Glomerular visceral epithelial cell (primary cell): Measurements from ENCODE around the gene LAIR2.
"Not testable (repeated sequence)": the region's sequence is repeated elsewhere in the genome, so short reads cannot be mapped to it uniquely, and the experiment has no call there.

Experiments used
- DNase-seq: peaks from one replicate; pipeline ENCODE4 v3.0.0-alpha.2; 2016; ENCODE audit errors: extremely low spot score

The LAIR2 gene

DNA sequence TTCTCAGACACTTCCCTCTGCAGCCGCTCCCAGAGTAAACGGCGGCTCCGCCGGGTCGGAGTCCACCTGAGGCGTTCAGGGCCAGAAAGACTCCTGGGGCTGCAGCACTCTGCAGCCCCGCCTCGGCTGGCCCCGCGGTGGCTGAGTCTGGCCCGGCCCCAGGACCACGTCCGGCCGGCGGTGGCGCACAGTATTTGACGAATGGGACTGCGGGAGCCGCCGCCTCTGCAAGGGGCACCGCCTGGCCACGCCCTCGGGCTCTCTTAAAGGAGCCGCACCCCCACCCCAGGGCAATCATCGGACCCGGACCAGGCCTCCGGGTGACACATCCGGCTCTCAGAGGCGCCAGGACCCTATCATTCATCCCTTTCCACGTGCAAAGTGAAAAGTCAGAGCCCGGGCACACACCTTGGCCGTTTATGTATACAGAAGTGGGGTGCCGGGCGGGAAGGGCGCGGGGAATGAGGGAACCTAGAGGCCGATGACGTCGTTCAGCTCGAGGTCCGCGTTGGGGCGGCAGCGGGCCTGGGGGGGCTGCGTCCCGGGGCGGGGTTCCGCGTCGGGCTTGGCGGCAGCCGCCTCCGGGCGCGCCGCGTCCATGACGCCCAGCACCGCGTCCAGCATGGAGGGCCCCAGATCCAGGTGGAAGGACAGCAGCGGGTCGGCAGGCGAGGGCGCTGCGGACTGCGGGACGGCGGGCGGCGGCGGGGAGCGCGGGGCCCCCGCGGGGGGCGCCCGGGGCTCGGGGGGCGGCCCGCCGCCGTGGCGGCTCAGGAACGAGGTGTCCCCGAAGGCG, 37.8 kb upstream of the LAIR2 start:
- DNase-seq = peak; percentile 88

DNA sequence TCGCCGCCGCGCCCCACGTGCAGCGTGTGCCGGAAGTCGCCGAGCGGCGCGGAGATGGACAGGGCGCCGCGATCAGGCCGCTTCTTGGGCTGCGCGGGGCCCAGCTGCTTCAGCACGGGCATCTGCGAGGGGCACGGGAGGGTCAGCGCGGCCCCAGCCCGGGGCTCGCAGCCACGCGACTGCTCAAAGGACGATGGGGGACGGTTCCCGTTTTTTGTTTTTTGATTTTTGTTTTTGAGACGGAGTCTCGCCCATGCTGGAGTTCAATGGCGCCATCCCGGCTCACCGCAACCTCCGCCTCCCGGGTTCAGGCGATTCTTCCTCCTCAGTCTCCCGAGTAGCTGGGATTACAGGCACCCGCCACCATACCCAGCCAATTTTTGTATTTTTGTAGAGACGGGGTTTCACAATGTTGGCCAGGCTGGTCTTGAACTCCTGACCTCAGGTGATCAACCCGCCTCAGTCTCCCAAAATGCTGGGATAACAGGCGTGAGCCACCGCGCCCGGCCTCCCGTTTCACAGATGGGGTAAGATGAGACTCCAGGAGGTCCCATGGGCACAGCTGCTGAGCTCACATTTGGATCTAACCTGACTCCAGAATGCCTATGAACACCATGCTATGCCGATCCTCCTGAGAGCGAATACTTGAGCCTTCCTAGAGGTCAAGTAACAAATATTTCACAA, 37.1 kb upstream of the LAIR2 start:
- DNase-seq = no peak

DNA sequence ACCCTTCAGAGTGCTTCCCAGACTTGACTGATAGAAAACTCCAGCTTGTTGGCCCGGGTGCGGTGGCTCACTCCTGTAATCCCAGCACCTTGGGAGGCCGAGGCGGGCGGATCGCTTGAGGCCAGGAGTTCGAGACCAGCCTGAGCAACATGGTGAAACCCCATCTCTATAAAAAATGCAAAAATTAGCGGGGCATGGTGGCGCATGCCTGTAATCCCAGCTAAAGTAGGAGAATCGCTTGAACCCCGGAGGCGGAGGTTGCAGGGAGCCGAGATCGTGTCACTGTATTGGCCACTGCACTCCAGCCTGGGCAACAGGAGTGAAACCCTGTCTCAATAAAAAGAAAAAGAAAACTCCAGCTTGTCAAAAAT, 36.5 kb upstream of the LAIR2 start:
- not testable (repeated sequence) for DNase-seq

DNA sequence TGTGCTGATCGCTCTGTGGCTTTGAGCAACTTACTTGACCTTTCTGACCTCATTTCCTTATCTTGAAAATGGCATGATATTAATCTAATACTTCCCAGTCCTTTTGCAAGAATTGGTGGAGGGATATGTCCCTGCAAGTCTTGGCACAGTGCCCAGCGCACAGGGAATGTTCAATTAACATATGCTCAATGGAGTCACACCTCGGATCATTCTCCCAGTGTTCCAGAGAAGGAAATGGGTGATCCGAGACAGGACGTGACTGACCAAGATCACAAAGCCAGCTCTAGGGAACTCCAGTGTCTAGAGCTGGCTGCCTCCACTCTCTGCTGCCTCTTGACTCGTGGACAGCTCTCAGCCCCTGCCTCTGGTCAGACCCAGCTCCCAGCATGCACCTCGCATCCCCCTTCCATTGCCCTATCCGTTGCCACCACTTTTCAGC, 33.1 kb upstream of the LAIR2 start:
- no peak for DNase-seq

DNA sequence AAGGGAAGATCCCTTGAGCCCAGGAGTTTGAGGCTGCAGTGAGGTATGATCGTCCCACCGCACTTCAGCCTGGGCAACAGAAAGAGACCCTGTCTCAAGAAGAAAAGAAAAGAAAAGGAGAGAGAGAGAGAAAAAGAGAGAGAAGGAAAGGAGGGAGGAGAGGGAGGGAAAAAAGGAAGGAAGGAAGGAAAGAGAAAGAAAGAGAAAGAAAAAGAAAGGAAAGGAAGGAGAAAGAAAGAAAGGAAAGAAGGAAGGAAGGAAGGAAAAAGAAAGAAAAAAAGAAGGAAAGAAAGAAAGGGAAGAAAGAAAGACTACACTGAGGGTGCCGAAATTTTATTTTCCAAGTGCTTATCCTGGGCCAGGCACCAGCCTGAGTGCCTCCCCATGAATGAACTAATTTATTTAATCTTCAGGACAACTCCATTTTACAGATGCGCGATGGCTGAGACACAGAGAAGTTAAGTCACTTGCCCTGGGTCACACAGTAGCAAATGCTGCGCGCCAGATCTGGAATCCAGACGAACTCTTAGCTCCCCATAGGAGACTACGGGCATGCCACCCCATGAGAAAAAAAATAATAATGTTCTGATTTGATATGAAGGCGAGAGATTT, 32.2 kb upstream of the LAIR2 start:
- DNase-seq = no peak

DNA sequence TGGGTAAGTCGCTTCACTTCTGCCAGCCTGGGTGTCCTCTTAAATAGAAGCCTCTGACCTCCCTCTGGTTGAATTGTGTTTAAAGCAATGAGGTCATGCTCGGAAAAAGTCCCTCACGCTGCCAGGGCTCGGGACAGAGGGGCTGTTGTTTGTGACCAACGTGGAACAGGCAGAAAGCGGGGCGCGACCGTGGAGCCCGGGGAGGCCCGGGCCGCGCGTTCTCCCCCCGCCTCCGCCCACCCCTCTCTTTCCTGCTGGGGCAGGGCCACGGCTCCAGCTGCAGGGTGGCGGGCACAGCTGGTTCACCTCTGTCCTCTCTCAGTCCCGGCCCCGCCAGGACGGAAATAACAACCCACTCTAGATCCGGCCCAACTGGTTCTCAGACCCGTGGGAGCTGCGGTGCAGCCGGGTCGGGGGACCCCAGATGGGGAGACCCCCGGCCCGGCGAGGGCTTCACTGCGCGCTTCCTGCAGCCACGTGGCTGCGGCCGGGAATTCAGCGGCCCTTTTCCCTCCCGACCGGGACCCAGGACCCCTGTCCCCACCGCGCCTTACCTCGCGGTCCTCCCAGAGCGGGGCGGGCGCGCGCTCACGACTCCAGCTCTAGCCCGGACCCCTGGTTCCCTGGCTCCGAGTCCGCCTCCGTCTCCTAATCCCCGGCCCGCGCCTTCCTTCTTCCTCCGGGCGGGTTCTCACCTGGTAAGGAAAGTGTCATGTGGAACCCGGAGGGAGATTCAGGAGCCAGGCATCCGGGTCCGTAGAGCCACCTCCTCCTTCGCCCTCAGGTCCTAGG, 31.4 kb upstream of the LAIR2 start:
- DNase-seq = no peak

DNA sequence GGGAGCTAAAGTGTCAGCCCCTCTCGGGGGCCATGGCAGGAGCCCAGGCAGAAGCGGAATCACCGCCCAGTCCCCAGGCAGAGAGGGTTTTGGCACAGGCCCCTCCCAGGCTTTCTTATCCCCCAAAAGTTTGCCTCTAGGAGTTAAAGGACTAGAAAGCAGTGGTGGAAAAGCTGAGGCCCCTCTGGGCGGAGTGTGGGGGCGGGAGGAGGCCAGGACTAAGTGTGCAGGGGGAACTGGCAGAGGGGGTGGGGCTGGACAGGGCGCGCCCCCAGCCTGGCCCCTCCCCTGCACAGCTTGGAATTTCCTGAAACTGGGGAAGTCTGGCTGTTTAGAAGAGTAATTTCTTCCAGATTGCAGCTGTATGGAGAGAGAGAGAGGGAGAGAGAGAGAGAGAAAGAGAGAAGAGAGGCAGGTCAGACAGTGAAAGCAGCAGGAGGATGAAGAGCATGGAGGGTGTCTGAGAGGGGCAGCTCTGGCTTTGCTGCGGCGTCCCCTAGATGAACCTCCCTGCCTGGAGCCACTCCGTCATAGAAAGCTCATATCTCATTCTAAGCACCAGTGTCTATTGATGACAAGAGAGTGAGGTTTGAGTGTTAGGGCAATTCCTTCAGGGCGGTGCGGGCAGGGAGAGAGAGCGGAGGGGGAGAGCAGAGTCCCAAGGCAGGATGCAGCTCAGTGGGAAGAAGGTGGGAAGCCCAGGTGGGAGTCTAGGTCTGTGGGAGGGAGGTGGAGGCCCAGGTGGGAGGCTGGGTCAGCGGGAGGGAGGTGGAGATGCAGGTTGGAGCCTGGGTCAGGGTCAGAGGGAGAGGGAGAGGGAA, 29.4 kb upstream of the LAIR2 start, which contains the start of gene CDC42EP5:
Gene CDC42EP5 (minus strand): TSS at position 226 of the 821 bp plus-strand sequence. CDS start 7,749 bp downstream, outside the sequence.
- DNase-seq = peak; percentile 52

DNA sequence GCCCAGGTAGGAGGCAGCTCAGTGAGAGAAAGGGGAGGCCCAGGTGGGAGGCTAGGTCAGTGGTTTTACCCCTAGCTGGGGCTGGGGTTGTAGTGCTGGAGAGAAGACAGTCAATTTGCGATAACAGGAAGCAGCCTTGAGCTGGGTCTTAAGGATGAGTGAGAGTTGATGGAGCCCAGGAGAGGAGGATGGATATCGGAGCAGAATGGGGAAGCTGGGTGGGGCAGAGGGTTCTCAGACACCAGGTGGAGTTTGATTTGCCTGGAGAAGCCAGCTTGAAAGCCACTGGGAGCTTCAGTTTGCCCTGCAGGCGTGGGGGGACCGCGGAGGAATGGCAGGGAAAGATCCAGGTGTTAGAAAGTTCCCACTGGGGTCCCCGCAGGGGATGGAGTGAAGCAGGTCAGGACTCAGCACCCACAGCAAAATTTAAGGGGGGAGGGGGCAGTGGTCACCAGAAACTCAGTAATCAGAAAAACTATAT, 28.7 kb upstream of the LAIR2 start:
- no peak for DNase-seq

DNA sequence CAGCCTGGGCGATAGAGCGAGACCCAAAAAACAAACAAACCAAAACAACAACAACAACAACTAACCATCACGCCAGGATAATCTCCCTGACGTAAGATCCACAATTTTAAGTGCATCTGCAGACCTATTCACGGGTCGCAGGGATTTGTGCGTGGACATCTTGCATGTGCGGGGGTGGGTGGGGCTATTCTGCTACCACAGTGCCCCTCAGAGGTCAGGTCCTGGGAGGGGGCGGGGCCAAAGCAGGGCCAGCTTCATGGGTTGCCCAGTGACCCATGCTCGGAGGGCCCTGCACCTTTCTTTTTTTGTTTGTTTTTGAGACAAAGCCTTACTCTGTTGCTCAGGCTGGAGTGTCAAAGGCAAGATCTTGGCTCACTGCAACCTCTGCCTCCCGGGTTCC, 26.9 kb upstream of the LAIR2 start:
- DNase-seq = no peak

DNA sequence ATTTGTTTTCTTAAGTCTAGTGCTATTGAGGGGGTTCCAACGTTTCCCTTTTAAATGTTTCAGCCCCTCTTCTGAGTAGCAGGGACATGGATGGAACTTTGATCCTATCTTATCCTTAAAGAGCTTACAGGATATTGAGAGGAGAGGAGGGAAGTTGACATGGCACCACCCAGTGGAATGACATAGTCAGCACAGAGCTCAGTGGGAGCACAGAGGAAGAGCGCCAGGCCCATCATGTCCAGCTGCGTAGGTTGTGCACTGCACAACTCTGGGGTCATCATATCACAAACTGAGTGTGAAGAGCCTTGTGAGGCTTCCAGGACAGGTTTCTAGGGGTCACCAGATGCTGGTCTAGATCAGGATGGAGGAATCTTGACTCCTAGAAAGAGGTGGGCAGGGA, 25.0 kb upstream of the LAIR2 start:
- DNase-seq = no peak

DNA sequence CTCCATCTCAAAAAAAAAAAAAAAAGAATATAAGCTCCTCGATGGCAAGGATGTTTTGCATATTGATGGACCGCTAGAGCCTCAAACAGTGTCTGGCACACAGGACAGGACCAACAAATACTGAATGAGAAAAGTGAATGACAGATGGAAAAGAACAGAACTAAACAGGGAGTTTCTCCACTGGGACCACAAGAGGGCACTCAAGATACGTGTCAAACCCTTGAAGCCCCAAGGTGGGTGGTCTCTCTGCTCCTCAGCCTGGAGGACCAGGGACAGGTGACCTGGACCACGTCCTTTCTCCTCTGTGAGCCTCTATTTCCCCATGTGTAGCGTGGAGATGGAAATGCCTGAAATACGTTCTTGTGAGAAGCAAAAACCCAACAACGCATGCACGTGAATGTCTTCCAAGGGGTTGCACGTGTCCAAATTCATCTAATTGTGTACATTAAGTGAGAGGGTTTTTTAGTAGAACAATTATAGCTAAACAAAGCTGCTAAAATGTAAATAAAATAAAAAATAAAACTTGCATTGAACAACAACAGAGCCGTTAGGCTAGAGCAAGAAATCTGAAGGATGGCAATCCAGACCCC, 23.9 kb upstream of the LAIR2 start:
- DNase-seq = peak; percentile 43

DNA sequence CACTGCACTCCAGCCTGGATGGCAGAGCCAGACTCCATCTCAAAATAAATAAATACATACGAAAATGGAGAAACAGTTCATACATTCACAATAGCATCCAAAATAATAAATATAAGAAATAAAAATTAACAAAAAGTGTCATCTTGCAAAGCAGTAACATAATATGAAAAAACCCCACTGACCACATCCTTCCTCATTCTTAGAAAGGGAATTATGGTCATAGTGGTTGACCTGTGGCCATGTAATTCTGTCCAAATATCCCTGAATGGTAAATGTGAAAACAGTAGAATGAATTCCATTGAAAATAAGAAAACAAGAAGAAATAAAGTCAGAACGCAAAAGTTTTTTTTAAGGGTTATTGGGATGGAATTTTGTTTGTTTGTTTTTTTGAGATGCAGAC, 22.6 kb upstream of the LAIR2 start:
- no peak for DNase-seq

DNA sequence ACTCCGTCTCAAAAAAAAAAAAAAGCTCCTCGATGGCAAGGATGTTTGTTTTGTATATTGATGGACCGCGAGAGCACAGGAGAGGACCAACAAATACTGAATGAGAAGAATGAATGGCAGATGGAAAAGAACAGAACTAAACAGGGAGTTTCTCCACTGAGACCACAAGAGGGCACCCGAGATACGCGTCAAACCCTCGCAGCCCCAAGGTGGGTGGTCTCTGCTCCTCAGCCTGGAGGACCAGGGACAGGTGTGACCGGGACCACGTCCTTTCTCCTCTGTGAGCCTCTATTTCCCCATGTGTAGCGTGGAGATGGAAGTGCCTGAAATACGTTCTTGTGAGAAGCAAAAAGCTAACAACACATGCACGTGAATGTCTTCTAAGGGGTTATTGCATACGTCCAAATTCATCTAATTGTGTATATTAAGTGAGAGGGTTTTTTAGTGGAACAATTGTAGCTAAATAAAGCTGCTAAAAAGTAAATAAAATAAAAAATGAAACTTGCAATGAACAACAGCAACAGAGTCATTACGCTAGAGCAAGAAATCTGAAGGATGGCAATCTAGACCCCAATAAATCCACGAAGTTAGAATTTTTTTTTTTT, 21.2 kb upstream of the LAIR2 start:
- DNase-seq = peak; percentile 46

DNA sequence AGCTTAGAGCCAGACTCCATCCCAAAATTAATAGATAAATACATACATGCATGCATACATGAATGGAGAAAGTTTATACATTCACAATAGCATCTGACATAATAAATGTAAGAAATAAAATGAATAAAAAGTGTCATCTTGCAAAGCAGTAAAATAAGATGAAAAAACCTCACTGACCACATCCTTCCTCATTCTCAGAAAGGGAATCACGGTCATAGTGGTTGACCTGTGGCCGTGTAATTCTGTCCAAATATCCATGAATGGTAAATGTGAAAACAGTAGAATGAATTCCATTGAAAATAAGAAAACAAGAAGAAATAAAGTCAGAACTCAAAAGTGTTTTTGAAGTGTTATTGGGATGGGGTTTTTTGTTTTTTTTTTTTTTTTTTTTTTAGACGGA, 19.7 kb upstream of the LAIR2 start:
- no peak for DNase-seq

DNA sequence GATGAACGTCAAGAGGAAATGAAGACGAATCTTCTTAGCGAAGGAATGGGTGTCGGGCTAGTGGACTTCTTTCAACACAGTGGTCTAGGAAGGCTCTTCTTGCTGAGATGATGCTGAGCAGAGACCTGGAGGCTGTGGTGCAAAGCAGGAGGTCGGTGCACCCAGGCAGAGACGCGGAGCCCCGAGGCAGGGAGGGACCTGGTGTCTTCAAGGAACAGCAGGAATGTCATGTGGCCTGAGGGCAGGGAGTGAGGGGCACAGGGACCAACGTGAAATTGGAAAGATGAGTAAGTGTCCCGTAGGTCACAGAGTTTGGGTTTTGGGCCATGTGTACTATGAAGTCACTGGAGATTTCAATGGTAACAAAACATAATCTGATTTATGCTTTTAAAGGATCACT, 18.2 kb upstream of the LAIR2 start:
- no peak for DNase-seq

DNA sequence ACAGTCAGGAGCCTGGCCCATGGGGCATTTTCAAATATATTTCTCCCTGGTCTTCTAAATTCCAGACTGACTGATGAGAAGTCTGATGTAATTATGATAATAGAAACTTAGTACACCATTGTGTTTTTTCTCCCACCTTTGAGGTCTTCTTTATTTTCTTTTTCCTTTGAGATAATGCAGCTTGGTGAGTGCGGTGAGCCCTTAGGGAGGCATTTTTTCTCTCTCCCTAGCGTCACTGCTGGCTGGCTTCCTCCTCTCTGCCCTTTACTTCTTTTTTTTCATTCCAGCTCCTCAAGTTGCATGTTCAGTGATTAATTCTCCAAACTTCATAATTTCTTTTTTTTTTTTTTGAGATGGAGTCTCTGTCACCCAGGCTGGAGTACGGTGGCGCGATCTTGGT, 16.8 kb upstream of the LAIR2 start:
- DNase-seq = no peak

DNA sequence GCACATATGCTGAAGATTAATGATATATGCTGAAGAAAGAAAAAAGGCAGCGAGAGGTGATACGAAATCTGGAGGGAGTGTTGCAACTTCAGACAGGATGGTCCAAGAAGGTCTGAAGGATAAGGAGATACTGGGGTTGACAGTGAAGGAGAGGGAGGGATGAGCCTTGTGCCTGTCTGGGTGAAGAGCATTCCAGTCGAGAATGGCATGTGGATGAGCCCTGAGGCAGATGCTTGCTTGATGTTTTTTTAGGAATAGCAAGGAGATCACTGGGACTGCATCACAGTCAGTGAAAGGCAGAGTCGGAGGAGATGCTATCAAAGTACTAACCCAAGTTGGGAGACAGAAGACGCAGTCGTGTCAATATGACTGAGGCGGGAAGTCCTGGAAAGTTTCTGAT, 13.3 kb upstream of the LAIR2 start:
- no peak for DNase-seq

DNA sequence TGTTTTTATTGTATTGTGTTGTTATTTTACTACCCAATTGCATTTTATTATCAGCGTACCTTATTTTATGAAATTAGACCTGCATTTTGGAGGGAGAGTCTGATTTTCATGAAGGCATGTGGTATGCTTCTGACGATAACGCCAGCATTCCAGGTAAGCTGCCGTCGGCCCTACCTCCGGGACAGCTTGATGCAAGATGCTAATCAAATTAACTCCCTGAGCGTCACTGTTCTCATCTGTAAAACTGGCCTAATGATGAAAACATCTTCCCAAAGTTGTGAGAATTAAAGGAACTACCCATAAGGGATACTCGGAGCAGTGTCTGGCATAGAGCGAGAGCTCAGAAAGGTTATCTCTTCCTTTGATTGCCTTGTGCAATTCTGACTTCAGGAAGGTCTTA, 12.9 kb upstream of the LAIR2 start:
- no peak for DNase-seq

DNA sequence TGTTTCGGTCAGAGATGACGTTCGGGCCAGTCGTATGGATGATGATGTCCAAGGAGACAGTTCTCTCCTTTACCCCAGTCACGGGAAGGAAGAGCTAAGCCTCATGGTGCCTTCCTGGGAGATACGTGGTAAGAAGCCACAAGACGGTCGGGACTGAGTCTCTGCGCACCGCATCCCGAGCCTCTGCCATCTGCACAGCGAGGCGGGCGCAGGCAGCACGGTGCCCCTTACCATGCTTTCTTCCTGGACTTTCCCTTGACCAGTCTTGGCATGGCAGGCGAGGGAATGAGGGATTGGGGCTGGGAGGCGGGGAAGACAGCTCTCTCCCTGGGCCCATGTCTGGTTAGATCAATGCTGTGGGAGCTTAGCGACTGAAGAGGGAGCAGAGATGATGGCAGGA, 10.1 kb upstream of the LAIR2 start:
- no peak for DNase-seq

DNA sequence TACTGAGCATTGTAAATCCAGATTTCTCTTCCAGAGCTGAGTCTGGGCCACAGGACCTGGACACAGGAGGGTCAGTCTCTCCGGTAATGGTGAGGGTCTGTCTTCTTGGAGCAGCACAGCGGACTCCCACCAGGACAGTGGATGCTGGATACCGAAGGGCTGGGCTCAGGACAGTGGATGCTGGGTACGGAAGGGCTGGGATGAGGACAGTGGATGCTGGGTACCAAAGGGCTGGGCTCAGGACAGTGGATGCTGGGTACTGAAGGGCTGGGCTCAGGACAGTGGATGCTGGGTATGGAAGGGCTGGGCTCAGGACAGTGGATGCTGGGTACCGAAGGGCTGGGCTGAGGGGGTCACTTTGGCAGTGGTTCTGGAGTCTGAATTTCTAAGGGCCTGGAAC, 9.6 kb upstream of the LAIR2 start:
- not testable (repeated sequence) for DNase-seq
